Natural killer cell (primary cell): Measurements from ENCODE around the gene KIF6. TPM values are rescaled to one million over a fixed set of nuclear protein-coding genes. Genes with fewer than 3 reads are reported as not detected.

Source experiments
- ATAC-seq, 3 donors: fragments of 150-1000 bp in 2 of 3; fragments of 200-7000 bp in 1 of 3; cut with Tn5 transposase; 1 replicate in 1 of 3; 2 replicates in 2 of 3; pipeline ENCODE4 v1.10.0; 2021; ENCODE audit warnings: mild to moderate bottlenecking in 2 of 3, moderate library complexity in 2 of 3
- DNase-seq, 2 donors: peaks; one replicate each; pipeline versions ENCODE4 v3.0.0 to v3.0.0-alpha.2; 2013 to 2021; ENCODE audit warnings: mixed read lengths in 1 of 2
- H3K27ac ChIP-seq: one replicate; pipeline ENCODE4 v1.5.1; 2013; ENCODE audit warnings: mild to moderate bottlenecking, low read length
- H3K27me3 ChIP-seq: one replicate; pipeline ENCODE4 v1.6.1; 2013; ENCODE audit warnings: low read length; ENCODE audit not compliant: control insufficient read depth, insufficient read depth
- H3K36me3 ChIP-seq: one replicate; pipeline ENCODE4 v1.6.1; 2013; ENCODE audit warnings: low read length; ENCODE audit not compliant: control insufficient read depth, insufficient read depth
- H3K4me1 ChIP-seq: one replicate; pipeline ENCODE4 v1.6.1; 2013; ENCODE audit warnings: low read length; ENCODE audit not compliant: control insufficient read depth, insufficient read depth
- H3K4me3 ChIP-seq: one replicate; pipeline ENCODE4 v1.5.1; 2013; ENCODE audit warnings: low read length
- H3K9me3 ChIP-seq: one replicate; pipeline ENCODE4 v1.6.1; 2013; ENCODE audit warnings: low read length; ENCODE audit not compliant: control insufficient read depth, insufficient read depth
- H3K27ac Mint-ChIP-seq, 2 donors: one replicate each; pipeline ENCODE4 v1.8.0; 2022; ENCODE audit warnings: mild to moderate bottlenecking in 2 of 2, mixed read lengths in 2 of 2, moderate library complexity in 1 of 2
- H3K27me3 Mint-ChIP-seq, 2 donors: one replicate each; pipeline ENCODE4 v1.8.0; 2022; ENCODE audit warnings: low read depth in 2 of 2, mixed read lengths in 2 of 2
- H3K36me3 Mint-ChIP-seq: one replicate; pipeline ENCODE4 v1.8.0; 2022; ENCODE audit warnings: mixed read lengths
- H3K4me1 Mint-ChIP-seq, 2 donors: one replicate each; pipeline ENCODE4 v1.8.0; 2022; ENCODE audit warnings: mixed read lengths in 2 of 2
- H3K4me3 Mint-ChIP-seq: one replicate; pipeline ENCODE4 v1.8.0; 2022; ENCODE audit warnings: mild to moderate bottlenecking, moderate library complexity, mixed read lengths
- H3K9me3 Mint-ChIP-seq, 2 donors: one replicate each; pipeline ENCODE4 v1.8.0; 2022; ENCODE audit warnings: mixed read lengths in 2 of 2
- CTCF ChIP-seq: fragments of 200-600 bp; IDR thresholded peaks from one replicate; pipeline ENCODE4 v1.8.0; 2022; ENCODE audit warnings: antibody characterized with exemption
- WGBS: methylation state at CpG from one replicate; pipeline ENCODE4 v1.1.7; 2013; ENCODE audit warnings: missing lambda C conversion rate; ENCODE audit not compliant: insufficient coverage; 5-methylcytosine and 5-hydroxymethylcytosine counted together
- intact Hi-C: fragments of 100-400 bp; cut with micrococcal nuclease; formaldehyde crosslinking; loops from one replicate; pipeline ENCODE4 v1.14.2; 2022
- total RNA-seq, 4 donors: library from RNA; stranded (reverse); fragments of 120-200 nt in 1 of 4; gene quantifications; one replicate each; pipeline versions ENCODE4 v1.2.3 to v1.2.4, GENCODE V29; 2013 to 2022

The KIF6 gene
- total RNA-seq, 3 donors from 2014 or later (not counting 1 experiment from before 2014, with no cell fraction given): not detected

- intact Hi-C loops: no loop called here
- H3K27me3 Mint-ChIP-seq: peaks cover 20 to 23% of the 10 kb centered on the region in 2 donors
- no peak for TF ChIP-seq CTCF
- 92% methylated on average over 3 of the region's 3 CpGs for WGBS
- no peaks in the 10 kb centered on the region for H3K36me3 ChIP-seq
- no peak overlapping the region for H3K27ac ChIP-seq
- H3K4me3 ChIP-seq: no peak overlapping the region
- H3K4me1 ChIP-seq: no peaks in the 10 kb centered on the region
- no peak overlapping the region for H3K4me3 Mint-ChIP-seq
- no peak for ATAC-seq
- H3K4me1 Mint-ChIP-seq: no peaks in the 10 kb centered on the region
- no peaks in the 10 kb centered on the region for H3K36me3 Mint-ChIP-seq
- H3K9me3 Mint-ChIP-seq: no peaks in the 10 kb centered on the region
- DNase-seq: no peak
- no peak overlapping the region for H3K27ac Mint-ChIP-seq
- no peaks in the 10 kb centered on the region for H3K27me3 ChIP-seq
- H3K9me3 ChIP-seq: no peaks in the 10 kb centered on the region
These were observed 35.2 kb upstream of the KIF6 start for GRCh38 chr6:39760226-39760952.

- DNase-seq (no peak), ATAC-seq (no peak)
- Histone ChIP-seq H3K36me3 (no peaks in the 10 kb centered on the region), H3K4me1 (no peaks in the 10 kb centered on the region), H3K4me3 (no peak overlapping the region), H3K27me3 (no peaks in the 10 kb centered on the region), H3K27ac (no peak overlapping the region), H3K9me3 (no peaks in the 10 kb centered on the region)
- H3K27me3 Mint-ChIP-seq: peaks cover 21 to 25% of the 10 kb centered on the region in 2 donors
- H3K36me3 Mint-ChIP-seq: no peaks in the 10 kb centered on the region
- H3K27ac Mint-ChIP-seq: no peak overlapping the region
- no peak for TF ChIP-seq CTCF
- H3K9me3 Mint-ChIP-seq: no peaks in the 10 kb centered on the region
- H3K4me1 Mint-ChIP-seq: no peaks in the 10 kb centered on the region
- no peak overlapping the region for H3K4me3 Mint-ChIP-seq
- intact Hi-C loops: no loop called here
- 100% methylated on average over 1 of the region's 2 CpGs for WGBS
These were observed 33.8 kb upstream of the KIF6 start for GRCh38 chr6:39758905-39759605.

DNA sequence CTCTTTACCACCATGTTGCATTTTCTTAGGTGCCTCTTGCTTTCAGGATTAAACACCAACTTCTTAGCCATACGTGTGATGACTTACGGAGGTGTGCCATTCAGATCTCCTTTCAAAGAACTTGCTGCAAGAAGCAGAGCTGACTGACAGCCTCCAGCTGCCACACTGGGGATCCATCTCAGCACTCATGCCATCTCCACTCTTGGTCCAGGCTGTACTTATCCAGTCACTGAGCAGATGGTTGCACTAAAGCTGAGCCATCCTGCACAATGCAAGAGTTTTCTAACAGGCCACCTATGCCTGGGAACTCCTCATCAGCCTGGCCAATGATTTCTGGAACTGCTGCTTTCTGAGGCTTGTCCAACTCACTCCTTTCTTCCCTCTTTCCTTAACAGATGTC is 31.4 kb upstream of the KIF6 start:
- no peak for TF ChIP-seq CTCF
- Histone ChIP-seq H3K36me3 (no peaks in the 10 kb centered on the region), H3K27ac (no peak overlapping the region), H3K4me1 (no peaks in the 10 kb centered on the region), H3K4me3 (no peak overlapping the region), H3K9me3 (no peaks in the 10 kb centered on the region), H3K27me3 (no peaks in the 10 kb centered on the region)
- Mint-ChIP-seq H3K27me3 (peaks cover 21 to 25% of the 10 kb centered on the region in 2 donors), H3K4me3 (no peak overlapping the region), H3K4me1 (peaks cover 5 to 10% of the 10 kb centered on the region in 2 donors), H3K27ac (no peak overlapping the region), H3K36me3 (no peaks in the 10 kb centered on the region), H3K9me3 (no peaks in the 10 kb centered on the region)
- DNase-seq: no peak
- intact Hi-C loops: no loop called here
- WGBS: 98% methylated on average over 2 of the region's 2 CpGs
- no peak for ATAC-seq
